K562 (cell line): ENCODE measurements around the gene CDCA7. TPM values are rescaled to one million over a fixed set of nuclear protein-coding genes. Genes with fewer than 3 reads are reported as not detected.
A peak's percentile ranks its signal among the peaks of the same experiment; 100 is the strongest.

Experiments used
- ATAC-seq: fragments of 200-7000 bp; cut with Tn5 transposase; 3 replicates; pipeline ENCODE4 v1.9.1; 2020; ENCODE audit warnings: moderate library complexity
- BruUV-seq: library from RNA; stranded (reverse); fragments of 400-500 nt; replicated peaks from 2 replicates; lab custom pipeline; 2021; lab: Mats Ljungman, UMichigan
- CTCF ChIA-PET: fragments of 300-600 bp; formaldehyde crosslinking; extraction: SDS; loops from one replicate; lab custom pipeline; 2021; ENCODE audit warnings: low intra/inter-chr PET ratio; lab: Yijun Ruan, JAX
- POLR2A ChIA-PET: fragments of 300-600, 350-650 bp; sonication (Branson Sonifier 250); formaldehyde crosslinking; extraction: SDS; loops from one replicate; lab custom pipeline; 2021; ENCODE audit warnings: antibody characterized with exemption, inconsistent platforms; lab: Yijun Ruan, JAX
- DNase-seq, 4 experiments: peaks; one replicate each; pipeline versions ENCODE4 v3.0.0 to v3.0.0-alpha.2; 2011 to 2018; ENCODE audit warnings: low spot score in 3 of 4, mixed read lengths in 3 of 4; ENCODE audit errors: extremely low read depth in 1 of 4
- FAIRE-seq: peaks from 2 replicates; lab custom pipeline; 2011; peaks lifted over from hg19 to GRCh38; lab: Jason Lieb, UNC
- H2AFZ ChIP-seq: 2 replicates; pipeline ENCODE4 v1.6.0; 2011; ENCODE audit warnings: low read depth, low read length, control low read depth, inconsistent platforms
- H3K27ac ChIP-seq: fragments of 200-600 bp; 3 replicates; pipeline ENCODE4 v1.8.0; 2011; ENCODE audit warnings: low read depth, mild to moderate bottlenecking, control low read depth, inconsistent platforms, low read length, moderate library complexity, mixed read lengths; ENCODE audit errors: extremely low read depth
- H3K27me3 ChIP-seq, 2 experiments: fragments of 300-600 bp in 1 of 2; 2 replicates in 1 of 2; 3 replicates in 1 of 2; pipeline versions ENCODE4 v1.6.0 to v1.8.0; 2011; ENCODE audit warnings: inconsistent platforms in 2 of 2, low read length in 2 of 2, mild to moderate bottlenecking in 1 of 2, mixed read lengths in 1 of 2, moderate library complexity in 1 of 2; ENCODE audit not compliant: control insufficient read depth in 2 of 2, insufficient read depth in 2 of 2
- H3K36me3 ChIP-seq: fragments of 300-600 bp; 3 replicates; pipeline ENCODE4 v1.8.0; 2011; ENCODE audit warnings: mild to moderate bottlenecking, low read length, inconsistent platforms; ENCODE audit not compliant: control insufficient read depth, insufficient read depth
- H3K4me1 ChIP-seq, 2 experiments: fragments of 200-600 bp in 1 of 2; replicated peaks in 1 of 2; 2 replicates in 1 of 2; 3 replicates in 1 of 2; pipeline versions ENCODE4 v1.5.1 to v1.8.0; 2011; ENCODE audit warnings: inconsistent platforms in 2 of 2, low read length in 2 of 2, mild to moderate bottlenecking in 1 of 2, mixed read lengths in 1 of 2, moderate library complexity in 1 of 2; ENCODE audit not compliant: control insufficient read depth in 2 of 2, insufficient read depth in 2 of 2
- H3K4me2 ChIP-seq: 2 replicates; pipeline ENCODE4 v1.6.1; 2011; ENCODE audit warnings: low read length, control low read depth, inconsistent platforms, mixed read lengths; ENCODE audit not compliant: insufficient read depth
- H3K4me3 ChIP-seq: fragments of 200-600 bp; sonication (generic), shearing (Covaris generic); 2 replicates; pipeline ENCODE4 v1.5.1; 2016; ENCODE audit warnings: control low read depth, inconsistent platforms
- H3K79me2 ChIP-seq: fragments of 200-600 bp; 3 replicates; pipeline ENCODE4 v1.8.0; 2011; ENCODE audit warnings: low read length, inconsistent platforms; ENCODE audit not compliant: control insufficient read depth, insufficient read depth
- H3K9ac ChIP-seq, 2 experiments: 2 replicates each; pipeline versions ENCODE4 v1.6.0 to v1.6.1; 2011; ENCODE audit warnings: low read depth in 2 of 2, low read length in 2 of 2, control low read depth in 1 of 2, inconsistent platforms in 1 of 2, mild to moderate bottlenecking in 1 of 2, mixed read lengths in 1 of 2; ENCODE audit not compliant: insufficient read depth in 1 of 2
- H3K9me1 ChIP-seq: one replicate; pipeline ENCODE4 v1.6.0; 2011; ENCODE audit warnings: inconsistent platforms, mild to moderate bottlenecking, low read length, moderate library complexity; ENCODE audit not compliant: control insufficient read depth, insufficient read depth
- H3K9me3 ChIP-seq: replicated peaks from 2 replicates; pipeline ENCODE4 v1.5.1; 2011; ENCODE audit warnings: low read depth, low read length, inconsistent platforms; ENCODE audit not compliant: control insufficient read depth, insufficient read depth
- H4K20me1 ChIP-seq: replicated peaks from 2 replicates; pipeline ENCODE4 v1.6.1; 2011; ENCODE audit warnings: low read length, inconsistent platforms, mixed read lengths; ENCODE audit not compliant: control insufficient read depth, insufficient read depth
- ARID2 ChIP-seq: fragments of 450-650 bp; IDR thresholded peaks from 2 replicates; pipeline ENCODE4 v1.6.1; 2017; ENCODE audit warnings: antibody characterized with exemption, mild to moderate bottlenecking
- CBX8 ChIP-seq: fragments of 200-600 bp; sonication (generic); IDR thresholded peaks from 2 replicates; pipeline ENCODE4 v1.6.1; 2012; ENCODE audit warnings: borderline replicate concordance, mixed run types, low read depth, mild to moderate bottlenecking, moderate library complexity, mixed read lengths, low read length, control low read depth, inconsistent platforms; ENCODE audit not compliant: poor library complexity, severe bottlenecking; ENCODE audit errors: extremely low read depth
- E4F1 ChIP-seq: fragments of 250-450 bp; sonication (Bioruptor Pico); IDR thresholded peaks from 2 replicates; pipeline ENCODE4 v1.5.0; 2021; ENCODE audit warnings: mild to moderate bottlenecking, borderline replicate concordance
- ELK3 ChIP-seq: fragments of 450-650 bp; formaldehyde crosslinking; IDR thresholded peaks from 2 replicates; pipeline ENCODE4 v1.4.0; 2020; ENCODE audit warnings: mild to moderate bottlenecking
- SMC3 ChIP-seq: conservative IDR thresholded peaks from 2 replicates; pipeline ENCODE4 v1.6.1; 2011; ENCODE audit warnings: low read depth, low read length, improper control_type of control experiment; ENCODE audit not compliant: insufficient read depth
- ZNF232 ChIP-seq: sonication (generic); formaldehyde crosslinking; IDR thresholded peaks from 2 replicates; pipeline ENCODE4 v1.8.0; 2022; ENCODE audit warnings: mild to moderate bottlenecking, missing genetic modification reagents
- ZNF263 ChIP-seq: sonication (generic); formaldehyde crosslinking; IDR thresholded peaks from 2 replicates; pipeline ENCODE4 v1.8.0; 2022; ENCODE audit warnings: mild to moderate bottlenecking, missing genetic modification reagents, borderline replicate concordance
- WGBS: fragments of 100-300 bp; shearing (Covaris generic); methylation state at CpG from one replicate; pipeline ENCODE4 v1.1.6; 2016; ENCODE audit warnings: low coverage, mixed read lengths; ENCODE audit not compliant: insufficient coverage; ENCODE audit errors: missing lambda C conversion rate; 5-methylcytosine and 5-hydroxymethylcytosine counted together
- in situ Hi-C: fragments of 300-500 bp; cut with MboI; formaldehyde crosslinking; loops from 4 replicates; pipeline ENCODE4 v1.15.0; 2018; ENCODE audit warnings: inconsistent platforms, mixed read lengths
- intact Hi-C: fragments of 100-400 bp; cut with micrococcal nuclease; formaldehyde crosslinking; loops from 2 replicates; pipeline ENCODE4 v1.14.2; 2022
- polyA plus RNA-seq, 8 experiments: library from polyadenylated mRNA; depleted of rRNA in 4 of 8; stranded (reverse) in 5 of 8; unstranded in 3 of 8; fragments of >200 nt; fragmentation: Nextera tagmentation in 2 of 8; fragmentation: Illumina TruSeq in 1 of 8; extraction: Ambion mirVana in 2 of 8; extraction: Trizol in 1 of 8; gene quantifications; 2 replicates each; pipeline versions ENCODE4 v1.2.1 to v1.2.3, GENCODE V29; 2011 to 2014; ENCODE audit warnings: inconsistent platforms in 1 of 8, missing spikeins in 1 of 8
- total RNA-seq, 7 experiments: library from RNA; depleted of rRNA in 6 of 7; stranded (reverse); fragments of >200 nt in 6 of 7; fragmentation: Illumina TruSeq in 2 of 7; extraction: Trizol in 2 of 7; gene quantifications; 2 replicates each; pipeline versions ENCODE4 v1.2.1 to v1.2.3, GENCODE V29; 2011 to 2021; ENCODE audit warnings: low replicate concordance in 1 of 7

Gene CDCA7
- total and polyA plus RNA-seq, 9 of the 15 experiments (the other 6 are each of a cell fraction or from before 2014, with no cell fraction given): 28.5 to 122 (median 51.0) TPM

GRCh38 chr2:173417341-173417740 is 62.7 kb downstream of the CDCA7 start:
- H2AFZ ChIP-seq: no peak overlapping the region
- no peaks in the 10 kb centered on the region for H3K79me2 ChIP-seq
- 1% methylated on average over 4 of the region's 4 CpGs for WGBS
- FAIRE-seq: no peak
- no peak overlapping the region for H3K27ac ChIP-seq
- POLR2A ChIA-PET: interaction anchor here (0.9 kb wide), 1 partner anchor 44 kb away, joined by 4 read pairs; no protein-coding TSS in a partner anchor
- no peak overlapping the region for H3K4me3 ChIP-seq
- no peak overlapping the region for H3K4me2 ChIP-seq
- H3K27me3 ChIP-seq: peaks cover 30 to 40% of the 10 kb centered on the region in 2 experiments
- no peaks in the 10 kb centered on the region for H3K4me1 ChIP-seq
- no peaks in the 10 kb centered on the region for H3K9me1 ChIP-seq
- DNase-seq: no peak
- no peaks in the 10 kb centered on the region for H4K20me1 ChIP-seq
- CTCF ChIA-PET: no interaction called here
- no peak for TF ChIP-seq ELK3 (CRISPR knock-in tag)
- TF ChIP-seq E4F1 (CRISPR knock-in tag): no peak
- peak; percentile 24 for TF ChIP-seq CBX8
- TF ChIP-seq ZNF232 (CRISPR knock-in tag): no peak
- TF ChIP-seq SMC3: no peak
- no peak for TF ChIP-seq ZNF263 (CRISPR knock-in tag)
- no peak for TF ChIP-seq ARID2
- no peak for ATAC-seq
- H3K9me3 ChIP-seq: no peaks in the 10 kb centered on the region
- BruUV-seq: no TSS peak
- intact Hi-C loops (no loop called here), in situ Hi-C loops (no loop called here)
- H3K36me3 ChIP-seq: no peaks in the 10 kb centered on the region
- H3K9ac ChIP-seq: no peak overlapping the region
